Colonic mucosa (tissue), 4 donors: Measurements from ENCODE around the gene CLDN24. TPM values are rescaled to one million over a fixed set of nuclear protein-coding genes. Genes with fewer than 3 reads are reported as not detected.

Source experiments
- DNase-seq: peaks from one replicate; pipeline ENCODE4 v3.0.0-alpha.2; 2020
- H3K27ac ChIP-seq: fragments of 200-600 bp; one replicate; pipeline ENCODE4 v1.8.0; 2021
- H3K27me3 ChIP-seq: fragments of 200-600 bp; one replicate; pipeline ENCODE4 v1.8.0; 2021
- H3K36me3 ChIP-seq: fragments of 200-600 bp; one replicate; pipeline ENCODE4 v1.8.0; 2021
- H3K4me1 ChIP-seq: fragments of 200-600 bp; one replicate; pipeline ENCODE4 v1.8.0; 2021; ENCODE audit warnings: mild to moderate bottlenecking
- H3K4me3 ChIP-seq: fragments of 200-600 bp; one replicate; pipeline ENCODE4 v1.8.0; 2021
- H3K9ac ChIP-seq, 2 donors: one replicate each; pipeline ENCODE4 v1.7.0; 2013; ENCODE audit warnings: control low read depth in 2 of 2, low read depth in 2 of 2, low read length in 2 of 2
- H3K9me3 ChIP-seq: fragments of 200-600 bp; one replicate; pipeline ENCODE4 v1.8.0; 2021
- intact Hi-C: fragments of 100-400 bp; cut with DNase I; formaldehyde crosslinking; loops from one replicate; pipeline ENCODE4 v1.14.1; 2022
- total RNA-seq, 2 donors: library from RNA; stranded (reverse); fragmentation: NEBNext Ultra II Directional in 1 of 2; extraction: Animal tissue kit (Norgen Biotek cat#: 25700) in 1 of 2; gene quantifications; one replicate each; pipeline ENCODE4 v1.2.1, GENCODE V29; 2021
- TF ChIP-seq, protein P1 (sequence below): fragments of 200-600 bp; IDR thresholded peaks from one replicate; pipeline ENCODE4 v1.8.0; 2022; ENCODE audit warnings: antibody characterized with exemption, mild to moderate bottlenecking
- donor health status: healthy.
- donor health status: DM: no; HTN: no; CAD: no.
- donor health status: DM: no; HTN: no; CAD: no.

CLDN24 gene
- total RNA-seq, 2 donors from 2014 or later = not detected

DNA sequence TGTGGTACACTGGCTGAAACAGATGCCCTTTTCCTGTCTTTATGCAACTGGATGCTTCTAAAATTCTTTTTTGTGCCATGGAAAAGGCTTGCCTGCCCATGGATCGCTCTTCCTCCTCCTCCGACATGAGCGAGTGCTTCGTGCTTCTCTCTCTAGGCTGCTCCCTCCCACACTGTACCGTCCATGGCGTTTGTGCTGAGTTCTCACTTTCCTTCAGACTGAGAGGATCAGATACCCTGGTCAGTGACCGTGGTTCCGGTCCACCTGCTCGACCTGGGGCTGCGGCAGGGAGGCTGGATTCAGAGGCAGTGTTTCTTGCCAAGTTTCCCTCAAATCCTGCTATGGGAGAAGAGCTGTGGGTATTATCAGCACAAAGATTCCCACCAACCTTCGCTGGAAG is 10.2 kb upstream of the CLDN24 start:
- Histone ChIP-seq H3K27me3 (no peaks in the 10 kb centered on the region), H3K4me1 (no peaks in the 10 kb centered on the region), H3K4me3 (no peak overlapping the region), H3K9me3 (no peaks in the 10 kb centered on the region), H3K27ac (no peak overlapping the region), H3K36me3 (no peaks in the 10 kb centered on the region), H3K9ac (no peak overlapping the region)
- TF ChIP-seq, protein P1, sequence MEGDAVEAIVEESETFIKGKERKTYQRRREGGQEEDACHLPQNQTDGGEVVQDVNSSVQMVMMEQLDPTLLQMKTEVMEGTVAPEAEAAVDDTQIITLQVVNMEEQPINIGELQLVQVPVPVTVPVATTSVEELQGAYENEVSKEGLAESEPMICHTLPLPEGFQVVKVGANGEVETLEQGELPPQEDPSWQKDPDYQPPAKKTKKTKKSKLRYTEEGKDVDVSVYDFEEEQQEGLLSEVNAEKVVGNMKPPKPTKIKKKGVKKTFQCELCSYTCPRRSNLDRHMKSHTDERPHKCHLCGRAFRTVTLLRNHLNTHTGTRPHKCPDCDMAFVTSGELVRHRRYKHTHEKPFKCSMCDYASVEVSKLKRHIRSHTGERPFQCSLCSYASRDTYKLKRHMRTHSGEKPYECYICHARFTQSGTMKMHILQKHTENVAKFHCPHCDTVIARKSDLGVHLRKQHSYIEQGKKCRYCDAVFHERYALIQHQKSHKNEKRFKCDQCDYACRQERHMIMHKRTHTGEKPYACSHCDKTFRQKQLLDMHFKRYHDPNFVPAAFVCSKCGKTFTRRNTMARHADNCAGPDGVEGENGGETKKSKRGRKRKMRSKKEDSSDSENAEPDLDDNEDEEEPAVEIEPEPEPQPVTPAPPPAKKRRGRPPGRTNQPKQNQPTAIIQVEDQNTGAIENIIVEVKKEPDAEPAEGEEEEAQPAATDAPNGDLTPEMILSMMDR = no peak
- intact Hi-C loops = no loop called here
- DNase-seq = no peak

DNA sequence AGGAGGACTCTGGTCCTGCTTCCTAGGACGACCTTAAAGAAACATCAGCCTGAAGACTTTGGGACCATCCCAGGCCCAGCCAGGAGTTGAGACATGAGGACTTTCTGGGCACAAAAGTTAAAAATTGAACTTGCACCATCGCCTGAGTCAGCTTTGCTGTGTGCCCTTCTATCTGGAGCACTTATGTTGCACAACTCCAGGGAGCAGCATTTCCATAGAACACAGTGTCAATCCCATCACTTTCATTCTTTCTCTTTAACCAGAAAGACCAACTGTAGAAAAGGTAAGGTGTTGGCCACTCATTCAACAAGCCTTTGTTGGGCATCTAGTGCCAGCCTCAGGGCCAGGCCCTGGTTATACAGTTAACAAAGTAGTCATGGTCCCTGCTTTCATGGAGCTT is 8.6 kb upstream of the CLDN24 start:
- H3K27ac ChIP-seq = no peak overlapping the region

DNA sequence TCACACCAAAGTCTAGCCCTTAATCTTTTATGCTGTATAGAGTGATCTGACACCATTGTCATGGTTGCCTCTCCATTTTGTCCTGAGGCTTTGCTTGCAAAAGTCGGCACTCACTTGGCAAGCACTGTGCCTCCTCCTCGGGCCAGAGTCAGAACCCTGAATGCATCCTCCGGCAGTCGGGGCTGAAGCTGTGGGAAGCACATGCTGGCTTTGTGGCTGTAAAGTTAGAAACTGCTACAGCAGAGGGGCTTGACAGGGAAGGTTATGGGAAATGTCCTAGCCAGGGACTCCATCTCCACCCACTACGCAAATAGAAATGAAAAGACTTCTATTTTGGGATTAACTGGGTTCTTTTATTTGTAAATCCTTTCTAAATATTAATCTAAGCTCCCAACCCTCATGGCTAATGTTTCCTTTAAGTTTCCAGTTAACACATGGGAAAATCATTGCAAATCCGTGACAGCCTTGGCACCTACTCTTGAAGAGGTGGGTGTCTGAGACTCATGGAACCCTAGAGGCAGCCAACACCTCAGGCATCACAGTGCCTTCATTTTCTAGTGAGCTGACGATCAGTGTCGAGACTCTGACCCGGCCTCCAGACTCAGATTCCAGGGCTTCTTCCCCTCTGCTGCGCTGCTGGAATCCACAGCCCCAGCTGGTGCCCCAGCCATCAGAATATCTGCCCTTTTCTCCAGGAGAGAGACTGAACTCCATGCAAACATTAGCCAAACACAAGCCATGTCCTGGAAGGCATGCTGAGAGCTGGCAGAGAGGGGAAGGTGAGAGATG is 7.9 kb upstream of the CLDN24 start:
- no peaks in the 10 kb centered on the region for H3K27me3 ChIP-seq
- DNase-seq = no peak
- intact Hi-C loops = no loop called here
- H3K9me3 ChIP-seq = no peaks in the 10 kb centered on the region
- TF ChIP-seq, protein P1 = no peak
- no peaks in the 10 kb centered on the region for H3K4me1 ChIP-seq
- no peak overlapping the region for H3K27ac ChIP-seq
- H3K4me3 ChIP-seq = no peak overlapping the region
- H3K36me3 ChIP-seq = no peaks in the 10 kb centered on the region
- H3K9ac ChIP-seq = no peak overlapping the region

More for the DNA sequence above, 8.6 kb upstream of the CLDN24 start:
- Histone ChIP-seq H3K4me1 (no peaks in the 10 kb centered on the region), H3K36me3 (no peaks in the 10 kb centered on the region), H3K27me3 (no peaks in the 10 kb centered on the region), H3K9me3 (no peaks in the 10 kb centered on the region), H3K4me3 (no peak overlapping the region), H3K9ac (no peak overlapping the region)
- TF ChIP-seq, protein P1 = no peak
- DNase-seq = no peak
- intact Hi-C loops = no loop called here

DNA sequence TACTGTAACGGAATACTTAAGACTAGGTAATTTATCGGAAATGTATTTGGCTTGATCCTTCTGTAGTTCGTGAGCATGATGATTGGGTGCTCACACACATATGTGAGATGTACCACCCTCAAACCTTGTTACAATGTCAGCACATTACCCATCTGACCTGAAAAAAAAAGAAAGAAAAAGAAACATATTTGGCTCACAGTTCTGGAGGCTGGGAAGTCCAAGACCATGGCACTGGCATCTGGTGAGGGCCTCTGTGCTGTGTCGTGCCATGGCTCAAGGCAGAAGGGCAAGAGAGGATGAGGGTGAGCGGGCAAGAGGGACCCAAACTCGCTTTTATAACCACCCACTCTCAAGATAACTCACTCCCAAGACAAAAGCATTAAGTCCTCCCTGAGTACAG is 7.0 kb upstream of the CLDN24 start:
- no peaks in the 10 kb centered on the region for H3K4me1 ChIP-seq
- no peak overlapping the region for H3K27ac ChIP-seq
- H3K27me3 ChIP-seq = no peaks in the 10 kb centered on the region
- H3K9me3 ChIP-seq = no peaks in the 10 kb centered on the region
- H3K9ac ChIP-seq = no peak overlapping the region
- intact Hi-C loops = no loop called here
- DNase-seq = no peak
- no peaks in the 10 kb centered on the region for H3K36me3 ChIP-seq
- TF ChIP-seq, protein P1 = no peak
- H3K4me3 ChIP-seq = no peak overlapping the region

DNA sequence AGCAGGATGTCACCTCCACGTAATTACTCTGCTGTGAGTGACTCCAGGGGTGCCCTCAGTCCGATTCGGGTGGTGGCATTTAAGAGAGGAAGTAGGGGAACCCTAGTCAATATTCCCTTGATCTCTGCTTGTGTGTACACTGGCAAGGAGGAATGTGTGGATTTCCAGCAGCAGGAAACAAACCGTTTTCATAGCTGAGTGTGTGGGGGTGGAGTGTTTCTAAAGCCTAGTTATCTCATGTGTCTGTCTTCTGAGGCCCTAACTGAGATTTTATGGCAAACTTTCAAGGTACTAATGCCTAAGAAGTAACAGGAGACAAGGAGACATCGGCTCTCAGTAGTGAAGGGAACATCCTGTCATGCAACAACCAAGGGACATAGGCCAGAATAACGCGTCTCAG is 6.6 kb upstream of the CLDN24 start:
- no peaks in the 10 kb centered on the region for H3K27me3 ChIP-seq
- H3K4me3 ChIP-seq = no peak overlapping the region
- H3K4me1 ChIP-seq = no peaks in the 10 kb centered on the region
- DNase-seq = no peak
- no peaks in the 10 kb centered on the region for H3K36me3 ChIP-seq
- TF ChIP-seq, protein P1 = no peak
- H3K9me3 ChIP-seq = no peaks in the 10 kb centered on the region
- no peak overlapping the region for H3K27ac ChIP-seq
- intact Hi-C loops = no loop called here
- H3K9ac ChIP-seq = no peak overlapping the region
